Activated naive CD8-positive, alpha-beta T cell treated with anti-CD3 and anti-CD28 coated beads, Interleukin-2, amount 10 ng/mL, durations not matched to agents 7 days and 5 days (primary cell): ENCODE results near the gene GPR78. TPM values are rescaled to one million over a fixed set of nuclear protein-coding genes. Genes with fewer than 3 reads are reported as not detected.

Experiments used
- ATAC-seq: fragments of 150-1000 bp; cut with Tn5 transposase; one replicate; pipeline ENCODE4 v1.10.0; 2021; ENCODE audit warnings: low read depth, moderate library complexity
- POLR2A ChIA-PET: fragments of 350-600 bp; sonication (Branson Sonifier 250); formaldehyde crosslinking; loops from one replicate; lab custom pipeline; 2021; ENCODE audit warnings: antibody characterized with exemption; lab: Charles Lee
- DNase-seq: peaks from one replicate; pipeline ENCODE4 v3.0.0; 2021
- H3K27ac Mint-ChIP-seq: one replicate; pipeline ENCODE4 v1.8.0; 2022; ENCODE audit warnings: mild to moderate bottlenecking, mixed read lengths
- H3K27me3 Mint-ChIP-seq: one replicate; pipeline ENCODE4 v1.8.0; 2022; ENCODE audit warnings: mild to moderate bottlenecking, moderate library complexity, mixed read lengths
- H3K36me3 Mint-ChIP-seq: one replicate; pipeline ENCODE4 v1.8.0; 2021; ENCODE audit warnings: mild to moderate bottlenecking, mixed read lengths
- H3K4me1 Mint-ChIP-seq: one replicate; pipeline ENCODE4 v1.8.0; 2021; ENCODE audit warnings: mixed read lengths
- H3K4me3 Mint-ChIP-seq: one replicate; pipeline ENCODE4 v1.8.0; 2022; ENCODE audit warnings: mild to moderate bottlenecking, moderate library complexity, mixed read lengths
- H3K9me3 Mint-ChIP-seq: one replicate; pipeline ENCODE4 v1.8.0; 2021; ENCODE audit warnings: mixed read lengths
- total RNA-seq, 2 experiments: library from RNA; stranded (reverse); gene quantifications; one replicate each; pipeline ENCODE4 v1.2.3, GENCODE V29; 2021

Gene GPR78
- total RNA-seq, 2 experiments from 2014 or later = not detected

- H3K27ac Mint-ChIP-seq = no peak overlapping the region
- H3K4me1 Mint-ChIP-seq = no peaks in the 10 kb centered on the region
- DNase-seq = no peak
- ATAC-seq = no peak
- H3K27me3 Mint-ChIP-seq = no peaks in the 10 kb centered on the region
- no peak overlapping the region for H3K4me3 Mint-ChIP-seq
- POLR2A ChIA-PET = no interaction called here
- H3K36me3 Mint-ChIP-seq = no peaks in the 10 kb centered on the region
- no peaks in the 10 kb centered on the region for H3K9me3 Mint-ChIP-seq
Observed at GRCh38 chr4:8609406-8609805, 29.2 kb downstream of the GPR78 start.

GRCh38 chr4:8609824-8610350 is 29.7 kb downstream of the GPR78 start:
- no peaks in the 10 kb centered on the region for H3K9me3 Mint-ChIP-seq
- H3K27me3 Mint-ChIP-seq = no peaks in the 10 kb centered on the region
- H3K27ac Mint-ChIP-seq = no peak overlapping the region
- H3K4me3 Mint-ChIP-seq = no peak overlapping the region
- POLR2A ChIA-PET = no interaction called here
- ATAC-seq (no peak), DNase-seq (no peak)
- no peaks in the 10 kb centered on the region for H3K36me3 Mint-ChIP-seq
- no peaks in the 10 kb centered on the region for H3K4me1 Mint-ChIP-seq

- no peak overlapping the region for H3K27ac Mint-ChIP-seq
- ATAC-seq = no peak
- no peaks in the 10 kb centered on the region for H3K36me3 Mint-ChIP-seq
Observed at GRCh38 chr4:8610858-8611616, 30.8 kb downstream of the GPR78 start.

GRCh38 chr4:8612646-8613045 is 32.5 kb downstream of the GPR78 start:
- Mint-ChIP-seq H3K27me3 (no peaks in the 10 kb centered on the region), H3K27ac (no peak overlapping the region), H3K4me3 (no peak overlapping the region), H3K9me3 (no peaks in the 10 kb centered on the region), H3K36me3 (no peaks in the 10 kb centered on the region), H3K4me1 (no peaks in the 10 kb centered on the region)
- POLR2A ChIA-PET = no interaction called here
- ATAC-seq (no peak), DNase-seq (no peak)

More at GRCh38 chr4:8610858-8611616, 30.8 kb downstream of the GPR78 start:
- H3K27me3 Mint-ChIP-seq = no peaks in the 10 kb centered on the region
- no peaks in the 10 kb centered on the region for H3K4me1 Mint-ChIP-seq
- POLR2A ChIA-PET = no interaction called here
- no peak for DNase-seq
- no peaks in the 10 kb centered on the region for H3K9me3 Mint-ChIP-seq
- no peak overlapping the region for H3K4me3 Mint-ChIP-seq

- Mint-ChIP-seq H3K4me1 (no peaks in the 10 kb centered on the region), H3K4me3 (no peak overlapping the region), H3K27me3 (no peaks in the 10 kb centered on the region), H3K36me3 (no peaks in the 10 kb centered on the region), H3K9me3 (no peaks in the 10 kb centered on the region), H3K27ac (no peak overlapping the region)
- POLR2A ChIA-PET = no interaction called here
- ATAC-seq = no peak
- DNase-seq = no peak
Observed at GRCh38 chr4:8613421-8614364, 33.5 kb downstream of the GPR78 start.

- DNase-seq = no peak
- H3K27ac Mint-ChIP-seq = no peak overlapping the region
Observed at GRCh38 chr4:8614365-8615193, 34.4 kb downstream of the GPR78 start.

GRCh38 chr4:8615366-8615765 is 35.2 kb downstream of the GPR78 start:
- no peak overlapping the region for H3K27ac Mint-ChIP-seq
- H3K27me3 Mint-ChIP-seq = no peaks in the 10 kb centered on the region
- POLR2A ChIA-PET = no interaction called here
- no peaks in the 10 kb centered on the region for H3K9me3 Mint-ChIP-seq
- ATAC-seq (no peak), DNase-seq (no peak)
- H3K4me1 Mint-ChIP-seq = no peaks in the 10 kb centered on the region
- no peak overlapping the region for H3K4me3 Mint-ChIP-seq
- no peaks in the 10 kb centered on the region for H3K36me3 Mint-ChIP-seq

More at GRCh38 chr4:8614365-8615193, 34.4 kb downstream of the GPR78 start:
- POLR2A ChIA-PET = no interaction called here
- H3K4me3 Mint-ChIP-seq = no peak overlapping the region
- H3K27me3 Mint-ChIP-seq = no peaks in the 10 kb centered on the region
- no peaks in the 10 kb centered on the region for H3K4me1 Mint-ChIP-seq
- H3K9me3 Mint-ChIP-seq = no peaks in the 10 kb centered on the region
- H3K36me3 Mint-ChIP-seq = no peaks in the 10 kb centered on the region
- no peak for ATAC-seq

- H3K4me3 Mint-ChIP-seq = no peak overlapping the region
- no peaks in the 10 kb centered on the region for H3K9me3 Mint-ChIP-seq
- H3K36me3 Mint-ChIP-seq = no peaks in the 10 kb centered on the region
- POLR2A ChIA-PET = no interaction called here
- H3K4me1 Mint-ChIP-seq = no peaks in the 10 kb centered on the region
- no peaks in the 10 kb centered on the region for H3K27me3 Mint-ChIP-seq
- no peak overlapping the region for H3K27ac Mint-ChIP-seq
- DNase-seq (no peak), ATAC-seq (no peak)
Observed at GRCh38 chr4:8615921-8616787, 36.0 kb downstream of the GPR78 start.

GRCh38 chr4:8616831-8617230 is 36.6 kb downstream of the GPR78 start:
- ATAC-seq (no peak), DNase-seq (no peak)
- no peaks in the 10 kb centered on the region for H3K9me3 Mint-ChIP-seq
- H3K4me3 Mint-ChIP-seq = no peak overlapping the region
- no peaks in the 10 kb centered on the region for H3K4me1 Mint-ChIP-seq
- POLR2A ChIA-PET = no interaction called here
- no peaks in the 10 kb centered on the region for H3K27me3 Mint-ChIP-seq
- H3K36me3 Mint-ChIP-seq = no peaks in the 10 kb centered on the region
- no peak overlapping the region for H3K27ac Mint-ChIP-seq

GRCh38 chr4:8617486-8618040 is 37.4 kb downstream of the GPR78 start:
- DNase-seq (no peak), ATAC-seq (no peak)
- Mint-ChIP-seq H3K9me3 (no peaks in the 10 kb centered on the region), H3K4me1 (no peaks in the 10 kb centered on the region), H3K36me3 (no peaks in the 10 kb centered on the region), H3K27ac (no peak overlapping the region), H3K4me3 (no peak overlapping the region), H3K27me3 (no peaks in the 10 kb centered on the region)
- POLR2A ChIA-PET = no interaction called here

- no peak overlapping the region for H3K27ac Mint-ChIP-seq
- no peaks in the 10 kb centered on the region for H3K27me3 Mint-ChIP-seq
- no peak for DNase-seq
- H3K36me3 Mint-ChIP-seq = no peaks in the 10 kb centered on the region
- no peak for ATAC-seq
- H3K9me3 Mint-ChIP-seq = no peaks in the 10 kb centered on the region
- POLR2A ChIA-PET = no interaction called here
- H3K4me3 Mint-ChIP-seq = no peak overlapping the region
- no peaks in the 10 kb centered on the region for H3K4me1 Mint-ChIP-seq
Observed at GRCh38 chr4:8618421-8618820, 38.2 kb downstream of the GPR78 start.
